H1 (cell line): Measurements from ENCODE around the gene SCGB2B2. TPM values are rescaled to one million over a fixed set of nuclear protein-coding genes. Genes with fewer than 3 reads are reported as not detected.

Source experiments
- BACH1 ChIP-seq: IDR thresholded peaks from 2 replicates; pipeline ENCODE4 v1.6.1; 2012; ENCODE audit warnings: low read length, improper control_type of control experiment
- RNF2 ChIP-seq: fragments of 200-900, 300-1000 bp; sonication (generic); IDR thresholded peaks from 2 replicates; pipeline ENCODE4 v1.7.1; 2016; ENCODE audit warnings: borderline replicate concordance, low read depth, mild to moderate bottlenecking, antibody characterized with exemption, low read length; ENCODE audit not compliant: poor library complexity, severe bottlenecking; ENCODE audit errors: missing control alignments
- SP2 ChIP-seq: IDR thresholded peaks from 2 replicates; pipeline ENCODE4 v1.6.1; 2012; ENCODE audit warnings: mild to moderate bottlenecking, low read length, inconsistent platforms
- TAF7 ChIP-seq: optimal IDR thresholded peaks from 2 replicates; pipeline ENCODE3; 2011; ENCODE audit warnings: low read depth, mild to moderate bottlenecking, inconsistent platforms, low read length, moderate library complexity, borderline replicate concordance
- polyA plus RNA-seq, 7 experiments: library from polyadenylated mRNA; depleted of rRNA in 3 of 7; stranded (reverse) in 5 of 7; unstranded in 2 of 7; fragments of >200 nt in 5 of 7; fragments of 200-250 nt in 2 of 7; gene quantifications; 1 replicate in 5 of 7; 2 replicates in 1 of 7; 4 replicates in 1 of 7; pipeline versions ENCODE4 v1.2.1 to v1.2.3, GENCODE V29; 2011 to 2013; ENCODE audit warnings: missing spikeins in 2 of 7, mixed read lengths in 2 of 7
- total RNA-seq: library from RNA; stranded (reverse); fragmentation: NEBNext Ultra II Directional; extraction: Animal tissue kit (Norgen Biotek cat#: 25700); gene quantifications from 2 replicates; pipeline ENCODE4 v1.2.1, GENCODE V29; 2021
- TF ChIP-seq, protein P1 (sequence below): fragments of 300-600 bp; sonication (generic); IDR thresholded peaks from 2 replicates; pipeline ENCODE4 v1.7.1; 2012; ENCODE audit warnings: low read length, moderate library complexity, mild to moderate bottlenecking, inconsistent platforms; ENCODE audit not compliant: insufficient replicate concordance
- TF ChIP-seq, protein P2 (sequence below): IDR thresholded peaks from 2 replicates; pipeline ENCODE4 v1.6.1; 2012; ENCODE audit warnings: inconsistent platforms
- TF ChIP-seq, protein P3 (sequence below): IDR thresholded peaks from 2 replicates; pipeline ENCODE4 v1.6.1; 2011; ENCODE audit warnings: low read length, improper control_type of control experiment

SCGB2B2 gene
- total and polyA plus RNA-seq, 2 of the 8 experiments (the other 6 are each of a cell fraction or from before 2014, with no cell fraction given) = 0.09 TPM; not detected in 1

DNA sequence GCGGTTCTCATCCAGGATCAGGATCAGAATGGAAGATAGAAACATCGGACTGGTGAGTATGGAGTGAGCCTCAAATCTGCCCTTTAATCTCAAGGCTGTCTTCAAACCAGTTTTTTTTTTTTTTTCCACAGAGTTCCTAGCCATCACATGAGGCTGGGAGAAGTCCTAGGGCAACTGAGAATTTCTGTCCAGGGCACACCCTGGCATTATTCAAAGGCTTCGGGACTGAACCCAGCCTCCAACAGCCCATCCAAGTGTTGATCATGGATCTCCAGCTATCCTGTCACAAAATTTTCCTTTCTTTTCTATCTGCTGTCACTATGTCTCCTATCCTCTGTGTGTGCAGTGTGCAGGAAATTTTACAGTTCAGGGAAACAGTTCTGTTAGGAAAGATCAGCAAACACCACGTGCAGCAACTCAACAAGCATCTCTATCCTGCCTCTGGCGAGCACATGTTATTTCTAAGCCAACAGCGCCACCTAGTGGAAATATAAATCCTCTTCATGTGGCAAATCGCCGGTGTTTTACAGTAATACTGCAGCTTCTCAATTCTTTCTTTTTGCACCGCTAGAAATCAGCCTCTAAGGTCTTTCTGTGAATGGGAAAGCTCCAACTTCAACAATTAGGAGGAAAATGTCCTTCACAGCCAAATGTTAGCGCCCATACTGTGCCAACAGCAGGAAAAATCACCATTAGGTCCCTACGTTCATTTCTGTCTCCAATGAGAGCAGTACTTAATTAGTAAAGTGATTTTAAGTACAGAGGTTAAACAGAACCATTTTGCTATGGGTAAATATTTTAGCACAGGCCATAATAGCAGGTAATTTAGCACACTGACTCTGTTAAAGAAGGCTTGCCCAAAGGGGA, 35.7 kb upstream of the SCGB2B2 start (continued):
- TF ChIP-seq, protein P1, sequence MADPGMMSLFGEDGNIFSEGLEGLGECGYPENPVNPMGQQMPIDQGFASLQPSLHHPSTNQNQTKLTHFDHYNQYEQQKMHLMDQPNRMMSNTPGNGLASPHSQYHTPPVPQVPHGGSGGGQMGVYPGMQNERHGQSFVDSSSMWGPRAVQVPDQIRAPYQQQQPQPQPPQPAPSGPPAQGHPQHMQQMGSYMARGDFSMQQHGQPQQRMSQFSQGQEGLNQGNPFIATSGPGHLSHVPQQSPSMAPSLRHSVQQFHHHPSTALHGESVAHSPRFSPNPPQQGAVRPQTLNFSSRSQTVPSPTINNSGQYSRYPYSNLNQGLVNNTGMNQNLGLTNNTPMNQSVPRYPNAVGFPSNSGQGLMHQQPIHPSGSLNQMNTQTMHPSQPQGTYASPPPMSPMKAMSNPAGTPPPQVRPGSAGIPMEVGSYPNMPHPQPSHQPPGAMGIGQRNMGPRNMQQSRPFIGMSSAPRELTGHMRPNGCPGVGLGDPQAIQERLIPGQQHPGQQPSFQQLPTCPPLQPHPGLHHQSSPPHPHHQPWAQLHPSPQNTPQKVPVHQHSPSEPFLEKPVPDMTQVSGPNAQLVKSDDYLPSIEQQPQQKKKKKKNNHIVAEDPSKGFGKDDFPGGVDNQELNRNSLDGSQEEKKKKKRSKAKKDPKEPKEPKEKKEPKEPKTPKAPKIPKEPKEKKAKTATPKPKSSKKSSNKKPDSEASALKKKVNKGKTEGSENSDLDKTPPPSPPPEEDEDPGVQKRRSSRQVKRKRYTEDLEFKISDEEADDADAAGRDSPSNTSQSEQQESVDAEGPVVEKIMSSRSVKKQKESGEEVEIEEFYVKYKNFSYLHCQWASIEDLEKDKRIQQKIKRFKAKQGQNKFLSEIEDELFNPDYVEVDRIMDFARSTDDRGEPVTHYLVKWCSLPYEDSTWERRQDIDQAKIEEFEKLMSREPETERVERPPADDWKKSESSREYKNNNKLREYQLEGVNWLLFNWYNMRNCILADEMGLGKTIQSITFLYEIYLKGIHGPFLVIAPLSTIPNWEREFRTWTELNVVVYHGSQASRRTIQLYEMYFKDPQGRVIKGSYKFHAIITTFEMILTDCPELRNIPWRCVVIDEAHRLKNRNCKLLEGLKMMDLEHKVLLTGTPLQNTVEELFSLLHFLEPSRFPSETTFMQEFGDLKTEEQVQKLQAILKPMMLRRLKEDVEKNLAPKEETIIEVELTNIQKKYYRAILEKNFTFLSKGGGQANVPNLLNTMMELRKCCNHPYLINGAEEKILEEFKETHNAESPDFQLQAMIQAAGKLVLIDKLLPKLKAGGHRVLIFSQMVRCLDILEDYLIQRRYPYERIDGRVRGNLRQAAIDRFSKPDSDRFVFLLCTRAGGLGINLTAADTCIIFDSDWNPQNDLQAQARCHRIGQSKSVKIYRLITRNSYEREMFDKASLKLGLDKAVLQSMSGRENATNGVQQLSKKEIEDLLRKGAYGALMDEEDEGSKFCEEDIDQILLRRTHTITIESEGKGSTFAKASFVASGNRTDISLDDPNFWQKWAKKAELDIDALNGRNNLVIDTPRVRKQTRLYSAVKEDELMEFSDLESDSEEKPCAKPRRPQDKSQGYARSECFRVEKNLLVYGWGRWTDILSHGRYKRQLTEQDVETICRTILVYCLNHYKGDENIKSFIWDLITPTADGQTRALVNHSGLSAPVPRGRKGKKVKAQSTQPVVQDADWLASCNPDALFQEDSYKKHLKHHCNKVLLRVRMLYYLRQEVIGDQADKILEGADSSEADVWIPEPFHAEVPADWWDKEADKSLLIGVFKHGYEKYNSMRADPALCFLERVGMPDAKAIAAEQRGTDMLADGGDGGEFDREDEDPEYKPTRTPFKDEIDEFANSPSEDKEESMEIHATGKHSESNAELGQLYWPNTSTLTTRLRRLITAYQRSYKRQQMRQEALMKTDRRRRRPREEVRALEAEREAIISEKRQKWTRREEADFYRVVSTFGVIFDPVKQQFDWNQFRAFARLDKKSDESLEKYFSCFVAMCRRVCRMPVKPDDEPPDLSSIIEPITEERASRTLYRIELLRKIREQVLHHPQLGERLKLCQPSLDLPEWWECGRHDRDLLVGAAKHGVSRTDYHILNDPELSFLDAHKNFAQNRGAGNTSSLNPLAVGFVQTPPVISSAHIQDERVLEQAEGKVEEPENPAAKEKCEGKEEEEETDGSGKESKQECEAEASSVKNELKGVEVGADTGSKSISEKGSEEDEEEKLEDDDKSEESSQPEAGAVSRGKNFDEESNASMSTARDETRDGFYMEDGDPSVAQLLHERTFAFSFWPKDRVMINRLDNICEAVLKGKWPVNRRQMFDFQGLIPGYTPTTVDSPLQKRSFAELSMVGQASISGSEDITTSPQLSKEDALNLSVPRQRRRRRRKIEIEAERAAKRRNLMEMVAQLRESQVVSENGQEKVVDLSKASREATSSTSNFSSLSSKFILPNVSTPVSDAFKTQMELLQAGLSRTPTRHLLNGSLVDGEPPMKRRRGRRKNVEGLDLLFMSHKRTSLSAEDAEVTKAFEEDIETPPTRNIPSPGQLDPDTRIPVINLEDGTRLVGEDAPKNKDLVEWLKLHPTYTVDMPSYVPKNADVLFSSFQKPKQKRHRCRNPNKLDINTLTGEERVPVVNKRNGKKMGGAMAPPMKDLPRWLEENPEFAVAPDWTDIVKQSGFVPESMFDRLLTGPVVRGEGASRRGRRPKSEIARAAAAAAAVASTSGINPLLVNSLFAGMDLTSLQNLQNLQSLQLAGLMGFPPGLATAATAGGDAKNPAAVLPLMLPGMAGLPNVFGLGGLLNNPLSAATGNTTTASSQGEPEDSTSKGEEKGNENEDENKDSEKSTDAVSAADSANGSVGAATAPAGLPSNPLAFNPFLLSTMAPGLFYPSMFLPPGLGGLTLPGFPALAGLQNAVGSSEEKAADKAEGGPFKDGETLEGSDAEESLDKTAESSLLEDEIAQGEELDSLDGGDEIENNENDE = no peak
- no peak for TF ChIP-seq TAF7
- no peak for TF ChIP-seq SP2
- TF ChIP-seq, protein P2, sequence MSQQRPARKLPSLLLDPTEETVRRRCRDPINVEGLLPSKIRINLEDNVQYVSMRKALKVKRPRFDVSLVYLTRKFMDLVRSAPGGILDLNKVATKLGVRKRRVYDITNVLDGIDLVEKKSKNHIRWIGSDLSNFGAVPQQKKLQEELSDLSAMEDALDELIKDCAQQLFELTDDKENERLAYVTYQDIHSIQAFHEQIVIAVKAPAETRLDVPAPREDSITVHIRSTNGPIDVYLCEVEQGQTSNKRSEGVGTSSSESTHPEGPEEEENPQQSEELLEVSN = peak; percentile 56; the same call in 1 of the 2 replicates
- no peak for TF ChIP-seq RNF2
- TF ChIP-seq, protein P3, sequence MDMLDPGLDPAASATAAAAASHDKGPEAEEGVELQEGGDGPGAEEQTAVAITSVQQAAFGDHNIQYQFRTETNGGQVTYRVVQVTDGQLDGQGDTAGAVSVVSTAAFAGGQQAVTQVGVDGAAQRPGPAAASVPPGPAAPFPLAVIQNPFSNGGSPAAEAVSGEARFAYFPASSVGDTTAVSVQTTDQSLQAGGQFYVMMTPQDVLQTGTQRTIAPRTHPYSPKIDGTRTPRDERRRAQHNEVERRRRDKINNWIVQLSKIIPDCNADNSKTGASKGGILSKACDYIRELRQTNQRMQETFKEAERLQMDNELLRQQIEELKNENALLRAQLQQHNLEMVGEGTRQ = 0 out of 2 replicates have a peak, but pooled peaks have one; percentile 4
- no peak for TF ChIP-seq BACH1
